ENCODE measurements around the gene ABCA13. TPM values are rescaled to one million over a fixed set of nuclear protein-coding genes. Genes with fewer than 3 reads are reported as not detected.

Gene ABCA13
- total and polyA plus RNA-seq, 2 donors (not counting 3 experiments of a cell fraction or from before 2014, with no cell fraction given): 0.01 to 0.11 TPM

DNA sequence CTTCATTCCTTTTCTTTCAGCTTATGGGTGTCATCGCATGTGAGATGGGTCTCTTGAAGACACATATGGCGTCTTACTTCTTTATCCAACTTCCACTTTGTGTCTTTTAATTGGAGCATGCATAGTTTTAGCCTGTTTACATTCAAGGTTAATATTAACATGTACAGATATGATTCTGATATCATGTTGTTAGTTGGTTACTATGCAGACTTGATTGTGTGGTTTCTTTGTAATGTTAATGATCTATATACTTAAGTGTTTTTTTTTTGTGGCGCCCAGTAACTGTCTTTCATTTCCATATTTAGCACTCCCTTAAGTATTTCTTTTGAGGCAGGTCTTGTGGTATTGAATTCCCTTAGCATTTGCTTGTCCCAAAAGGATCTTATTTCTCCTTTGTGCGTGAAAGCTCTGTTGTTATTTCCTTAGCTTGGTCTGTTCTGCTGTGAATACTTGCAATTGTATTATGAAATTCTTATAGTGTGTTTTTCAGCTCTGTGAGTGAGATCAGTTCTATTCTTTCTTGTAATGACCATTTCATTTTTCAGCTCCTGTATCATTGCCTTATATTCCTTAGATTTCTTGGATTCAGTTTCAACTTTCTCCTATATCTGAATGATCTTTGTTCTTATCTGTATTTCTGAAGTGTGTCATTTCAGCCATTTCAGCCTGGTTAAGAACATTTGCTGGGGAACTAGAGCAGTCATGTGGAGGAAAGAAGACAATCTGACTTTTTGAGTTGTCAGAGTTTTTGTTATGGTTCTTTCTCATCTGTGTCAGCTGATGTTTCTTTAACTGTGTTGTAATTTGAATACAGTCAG, 88.4 kb downstream of the ABCA13 start:
- FAIRE-seq (no peak), DNase-seq (ENCODE audit: low read depth, low spot score) (no peak)
- no peaks in the 10 kb centered on the region for H3K27me3 ChIP-seq (ENCODE audit: control insufficient read depth in 2 of 2, insufficient read depth in 2 of 2, low read length in 2 of 2)
- intact Hi-C loops (cut with micrococcal nuclease): no loop called here
- no peaks in the 10 kb centered on the region for H3K9me1 ChIP-seq (replicated peaks; ENCODE audit: control insufficient read depth, extremely low read depth, insufficient read depth, low read length)
- no peak overlapping the region for H3K4me2 ChIP-seq (ENCODE audit: insufficient read depth, low read length)
- no peak overlapping the region for H3K27ac ChIP-seq (ENCODE audit: insufficient read depth, low read depth, low read length)
- TF ChIP-seq JUN (IDR thresholded peaks at IDR 0.05; ENCODE audit: borderline replicate concordance, insufficient read depth, insufficient read length, low read depth): no peak
- no peak for TF ChIP-seq POLR2AphosphoS5 (IDR thresholded peaks at IDR 0.05; ENCODE audit: insufficient read depth, low read depth, low read length)
- TF ChIP-seq EZH2 (IDR thresholded peaks at IDR 0.05; ENCODE audit: borderline replicate concordance, low read depth, low read length, severe bottlenecking): no peak
- TF ChIP-seq POLR2A (IDR thresholded peaks at IDR 0.05; ENCODE audit: low read depth, low read length): no peak
- no peak for TF ChIP-seq GATA2 (IDR thresholded peaks at IDR 0.05; ENCODE audit: insufficient read depth, insufficient read length, low read depth, low read length)
- TF ChIP-seq, protein P1, sequence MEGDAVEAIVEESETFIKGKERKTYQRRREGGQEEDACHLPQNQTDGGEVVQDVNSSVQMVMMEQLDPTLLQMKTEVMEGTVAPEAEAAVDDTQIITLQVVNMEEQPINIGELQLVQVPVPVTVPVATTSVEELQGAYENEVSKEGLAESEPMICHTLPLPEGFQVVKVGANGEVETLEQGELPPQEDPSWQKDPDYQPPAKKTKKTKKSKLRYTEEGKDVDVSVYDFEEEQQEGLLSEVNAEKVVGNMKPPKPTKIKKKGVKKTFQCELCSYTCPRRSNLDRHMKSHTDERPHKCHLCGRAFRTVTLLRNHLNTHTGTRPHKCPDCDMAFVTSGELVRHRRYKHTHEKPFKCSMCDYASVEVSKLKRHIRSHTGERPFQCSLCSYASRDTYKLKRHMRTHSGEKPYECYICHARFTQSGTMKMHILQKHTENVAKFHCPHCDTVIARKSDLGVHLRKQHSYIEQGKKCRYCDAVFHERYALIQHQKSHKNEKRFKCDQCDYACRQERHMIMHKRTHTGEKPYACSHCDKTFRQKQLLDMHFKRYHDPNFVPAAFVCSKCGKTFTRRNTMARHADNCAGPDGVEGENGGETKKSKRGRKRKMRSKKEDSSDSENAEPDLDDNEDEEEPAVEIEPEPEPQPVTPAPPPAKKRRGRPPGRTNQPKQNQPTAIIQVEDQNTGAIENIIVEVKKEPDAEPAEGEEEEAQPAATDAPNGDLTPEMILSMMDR (IDR thresholded peaks at IDR 0.05; ENCODE audit: extremely low read depth in 1 of 2, insufficient read depth in 1 of 2, low read depth in 1 of 2, low read length in 2 of 2): no peak
- no peak for TF ChIP-seq FOS (IDR thresholded peaks at IDR 0.05; ENCODE audit: borderline replicate concordance, insufficient read depth, low read length)
- no peak for TF ChIP-seq MYC (IDR thresholded peaks at IDR 0.05; ENCODE audit: low read depth, low read length)
- TF ChIP-seq, protein P2, sequence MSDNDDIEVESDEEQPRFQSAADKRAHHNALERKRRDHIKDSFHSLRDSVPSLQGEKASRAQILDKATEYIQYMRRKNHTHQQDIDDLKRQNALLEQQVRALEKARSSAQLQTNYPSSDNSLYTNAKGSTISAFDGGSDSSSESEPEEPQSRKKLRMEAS (IDR thresholded peaks at IDR 0.05; ENCODE audit: insufficient read depth, insufficient read length): no peak
- ChIA-PET POLR2A (no interaction called here), CTCF (no interaction called here)
- H2AFZ ChIP-seq (ENCODE audit: low read depth, low read length): no peak overlapping the region
- H3K4me3 ChIP-seq (replicated peaks in 1 of 3; ENCODE audit: insufficient read depth in 1 of 3, low read depth in 1 of 3, low read length in 3 of 3): no peak overlapping the region
- no TSS peak for BruUV-seq (replicated peaks)
- H4K20me1 ChIP-seq (replicated peaks; ENCODE audit: control insufficient read depth, extremely low read depth, insufficient read depth, low read length): no peaks in the 10 kb centered on the region
- no peaks in the 10 kb centered on the region for H3K4me1 ChIP-seq (ENCODE audit: control insufficient read depth, extremely low read depth, insufficient read depth, low read length)
- H3K79me2 ChIP-seq (ENCODE audit: control insufficient read depth, insufficient read depth, low read length): no peaks in the 10 kb centered on the region
- dilution Hi-C loops (cut with MboI; ENCODE audit: extremely low pct_ligation_motif_present, low sequenced_read_pairs): no loop called here
- H3K9ac ChIP-seq (replicated peaks; ENCODE audit: extremely low read depth, insufficient read depth, low read length): no peak overlapping the region
- no peaks in the 10 kb centered on the region for H3K9me3 ChIP-seq (replicated peaks; ENCODE audit: control insufficient read depth, insufficient read depth, low read length)
- no peaks in the 10 kb centered on the region for H3K36me3 ChIP-seq (ENCODE audit: control insufficient read depth in 2 of 2, extremely low read depth in 1 of 2, insufficient read depth in 2 of 2, low read length in 2 of 2)
